ENCODE data around the gene NHSL2. TPM values are rescaled to one million over a fixed set of nuclear protein-coding genes. Genes with fewer than 3 reads are reported as not detected.

NHSL2 gene
- total RNA-seq, 1 donor from 2014 or later: 0.45 TPM

- DNase-seq (ENCODE audit: low read depth): no peak
These were observed 266.3 kb downstream of the NHSL2 start for GRCh38 chrX:72176981-72177380.

- no peak for DNase-seq (ENCODE audit: low read depth)
These were observed 269.9 kb downstream of the NHSL2 start for GRCh38 chrX:72180539-72180938.

GRCh38 chrX:72181178-72182125 is 270.8 kb downstream of the NHSL2 start, which contains the start of gene PIN4:
Gene PIN4, plus strand, starts transcription at chrX:72181757. Its CDS starts 29 bp downstream, at chrX:72181786.
- DNase-seq (ENCODE audit: low read depth): peak; percentile 95

GRCh38 chrX:72182924-72183323 is 272.3 kb downstream of the NHSL2 start:
- DNase-seq (ENCODE audit: low read depth): no peak

GRCh38 chrX:72201836-72202536 is 291.3 kb downstream of the NHSL2 start:
- DNase-seq (ENCODE audit: low read depth): peak; percentile 57

Other genes starting within 250 kb of the NHSL2 start
- gene CXorf49, start 192.6 kb upstream of the NHSL2 start, total RNA-seq: 0.69 TPM in 1 of 2 replicates, not detected in the other
- gene CXorf49B, start 147.5 kb upstream of the NHSL2 start, total RNA-seq: 0.69 TPM in 1 of 2 replicates, not detected in the other
- 0.17 and 3.9 TPM in 2 replicates for gene RTL5, start 221.1 kb downstream of the NHSL2 start, total RNA-seq